Central memory CD8-positive, alpha-beta T cell (primary cell): ENCODE results near the gene TRIM73.
"Not testable (repeated sequence)": the region's sequence is repeated elsewhere in the genome, so short reads cannot be mapped to it uniquely, and the experiment has no call there.

Experiments used
- ATAC-seq: fragments of 150-1000 bp; cut with Tn5 transposase; replicated peaks from 2 replicates; pipeline ENCODE4 v1.10.0; 2022; ENCODE audit warnings: mild to moderate bottlenecking, moderate FRiP score, moderate number of reproducible peaks; ENCODE audit not compliant: poor library complexity, severe bottlenecking; ENCODE audit errors: extremely low read depth
- DNase-seq, 2 donors: peaks; one replicate each; pipeline ENCODE4 v3.0.0; 2021; ENCODE audit warnings: low spot score in 2 of 2
- H3K27ac Mint-ChIP-seq: one replicate; pipeline ENCODE4 v1.8.0; 2022; ENCODE audit warnings: low read depth, mild to moderate bottlenecking, moderate library complexity, mixed read lengths
- H3K27me3 Mint-ChIP-seq: one replicate; pipeline ENCODE4 v1.8.0; 2022; ENCODE audit warnings: mixed read lengths
- H3K36me3 Mint-ChIP-seq: one replicate; pipeline ENCODE4 v1.8.0; 2022; ENCODE audit warnings: mild to moderate bottlenecking, moderate library complexity, mixed read lengths; ENCODE audit not compliant: insufficient read depth
- H3K4me1 Mint-ChIP-seq: one replicate; pipeline ENCODE4 v1.8.0; 2022; ENCODE audit warnings: mixed read lengths
- H3K4me3 Mint-ChIP-seq: one replicate; pipeline ENCODE4 v1.8.0; 2022; ENCODE audit warnings: mild to moderate bottlenecking, moderate library complexity, mixed read lengths
- H3K9me3 Mint-ChIP-seq: one replicate; pipeline ENCODE4 v1.8.0; 2022; ENCODE audit warnings: mixed read lengths

TRIM73 gene

DNA sequence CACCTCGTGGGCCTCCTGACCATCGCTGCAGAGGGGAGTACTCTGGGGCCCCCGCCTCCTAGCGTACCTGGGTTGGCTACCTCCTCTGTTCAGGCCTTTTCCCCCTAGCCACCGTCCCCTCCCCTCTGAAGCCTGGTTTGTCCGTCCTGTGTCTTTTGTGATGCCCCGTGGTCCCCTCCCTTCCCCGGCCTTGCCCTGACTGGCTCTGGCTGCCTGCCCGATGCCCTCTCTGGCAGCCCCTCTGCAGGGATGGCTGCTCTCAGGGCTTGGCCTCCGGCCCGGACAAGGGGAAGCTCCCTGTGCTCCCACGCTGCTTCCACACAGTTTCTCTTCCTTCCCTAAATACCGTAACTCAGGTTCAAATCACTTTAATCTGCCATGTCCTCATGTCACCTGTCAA, 24.3 kb downstream of the TRIM73 start:
- not testable (repeated sequence) for H3K4me3 Mint-ChIP-seq, ATAC-seq, H3K9me3 Mint-ChIP-seq, H3K27me3 Mint-ChIP-seq, H3K4me1 Mint-ChIP-seq, H3K27ac Mint-ChIP-seq, DNase-seq
- peaks cover 35% of the 10 kb centered on the region for H3K36me3 Mint-ChIP-seq

DNA sequence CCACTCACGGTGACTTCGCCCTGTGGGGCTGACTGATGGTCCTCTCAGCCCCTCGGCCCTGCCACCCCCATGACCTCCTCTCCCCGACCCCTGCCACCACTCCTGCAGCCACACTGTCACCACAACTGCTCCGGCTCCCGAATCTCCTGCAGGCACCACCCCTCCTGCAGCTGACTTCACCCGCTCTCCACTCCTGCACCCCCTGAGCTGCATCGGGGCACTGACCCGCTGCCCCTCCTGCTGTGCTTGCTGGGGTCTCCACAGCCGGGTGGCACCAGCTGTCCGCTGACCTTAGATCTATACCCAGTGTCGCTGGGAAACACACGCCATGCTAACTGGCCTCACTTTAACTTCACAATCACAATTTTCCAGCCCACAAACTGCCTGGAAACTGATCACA, 24.7 kb downstream of the TRIM73 start:
- H3K27ac Mint-ChIP-seq: peak overlapping the region; percentile 80
- not testable (repeated sequence) for H3K9me3 Mint-ChIP-seq

DNA sequence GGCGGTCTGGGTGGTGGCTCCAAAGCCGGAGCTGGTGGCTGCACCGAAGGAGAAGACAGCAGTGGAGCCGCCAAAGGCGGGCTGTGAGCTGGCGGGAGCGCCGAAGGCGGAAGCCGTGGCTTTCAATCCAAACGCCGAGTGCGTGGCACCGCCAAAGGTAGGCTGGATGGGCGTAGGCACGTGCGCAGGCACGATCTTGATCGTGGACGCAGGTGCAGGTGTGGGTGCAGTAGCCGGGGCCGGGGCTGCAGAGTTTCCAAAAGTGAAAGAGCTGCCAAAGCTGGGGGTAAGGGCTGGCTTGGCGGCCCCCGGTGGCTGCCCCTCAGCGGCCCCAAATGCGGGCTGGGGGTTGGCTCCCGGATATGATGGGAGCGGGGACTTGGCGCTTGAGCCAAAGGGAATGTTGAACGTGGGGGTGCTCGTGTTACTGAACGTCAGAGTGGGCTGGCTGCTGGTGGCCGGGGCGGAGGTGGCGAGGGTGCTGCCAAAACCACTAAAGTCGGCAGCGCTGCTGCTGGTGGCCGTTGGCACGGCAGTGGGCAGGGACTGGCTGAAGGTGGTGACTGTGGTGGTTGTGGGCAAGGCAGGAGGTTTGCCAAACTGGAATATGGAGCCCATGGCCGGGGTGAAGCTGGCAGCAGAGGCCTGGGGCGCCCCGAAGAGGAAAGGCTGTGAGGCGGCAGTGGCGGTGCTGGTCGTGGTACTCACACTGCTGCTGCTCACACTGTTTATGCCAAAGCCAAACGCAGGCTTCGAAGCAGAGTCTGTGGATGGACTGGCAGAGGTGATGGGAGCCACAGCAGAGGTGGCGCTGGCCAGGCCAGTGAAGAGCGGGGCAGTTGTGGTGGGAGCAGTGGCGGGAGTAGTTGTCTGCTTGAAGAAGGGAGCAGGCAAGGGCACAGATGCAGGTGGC, 26.6 kb downstream of the TRIM73 start:
- not testable (repeated sequence) for DNase-seq, H3K27me3 Mint-ChIP-seq, H3K4me3 Mint-ChIP-seq, H3K27ac Mint-ChIP-seq, H3K9me3 Mint-ChIP-seq, H3K4me1 Mint-ChIP-seq
- H3K36me3 Mint-ChIP-seq: peaks cover 23% of the 10 kb centered on the region
- ATAC-seq: peak; percentile 29

More for the DNA sequence above, 24.7 kb downstream of the TRIM73 start:
- H3K36me3 Mint-ChIP-seq: peaks cover 33% of the 10 kb centered on the region
- DNase-seq, H3K4me3 Mint-ChIP-seq, ATAC-seq, H3K27me3 Mint-ChIP-seq, H3K4me1 Mint-ChIP-seq: not testable (repeated sequence)

- H3K9me3 Mint-ChIP-seq, ATAC-seq, H3K4me3 Mint-ChIP-seq, H3K27ac Mint-ChIP-seq, DNase-seq, H3K27me3 Mint-ChIP-seq: not testable (repeated sequence)
- peaks cover 16% of the 10 kb centered on the region for H3K4me1 Mint-ChIP-seq
- H3K36me3 Mint-ChIP-seq: peaks cover 23% of the 10 kb centered on the region
These were observed 28.1 kb downstream of the TRIM73 start for GRCh38 chr7:75423481-75423880.

GRCh38 chr7:75439000-75439399, 43.6 kb downstream of the TRIM73 start:
- not testable (repeated sequence) for H3K27me3 Mint-ChIP-seq, H3K9me3 Mint-ChIP-seq, H3K27ac Mint-ChIP-seq, ATAC-seq, DNase-seq, H3K4me3 Mint-ChIP-seq
- Mint-ChIP-seq H3K36me3 (peaks cover 51% of the 10 kb centered on the region), H3K4me1 (peaks cover 11% of the 10 kb centered on the region)

DNA sequence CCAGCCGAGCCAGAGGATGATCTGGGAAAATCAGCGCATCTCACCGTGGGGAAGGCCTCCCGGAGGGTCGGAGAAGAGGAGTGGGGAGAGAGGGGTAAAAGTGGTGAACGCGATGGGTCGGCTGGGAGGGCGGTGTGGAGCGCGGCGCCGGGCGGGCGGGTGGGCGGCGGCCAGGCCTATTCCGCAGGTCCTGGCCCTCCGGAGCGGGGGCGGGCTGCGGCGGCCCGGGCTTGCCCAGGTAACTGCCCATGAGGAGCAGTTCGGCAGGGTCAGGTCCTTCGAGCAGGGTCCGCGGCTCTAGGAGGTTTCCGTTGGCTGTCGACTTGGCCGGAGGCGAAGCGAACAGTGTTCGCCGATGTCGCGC, 46.7 kb downstream of the TRIM73 start:
- Mint-ChIP-seq H3K4me1 (peaks cover 11% of the 10 kb centered on the region), H3K4me3 (peak overlapping the region; percentile 84), H3K36me3 (peaks cover 27% of the 10 kb centered on the region), H3K27ac (peak overlapping the region; percentile 61)
- peak; percentile 44 for ATAC-seq
- DNase-seq, H3K27me3 Mint-ChIP-seq, H3K9me3 Mint-ChIP-seq: not testable (repeated sequence)

- not testable (repeated sequence) for H3K9me3 Mint-ChIP-seq
These were observed 47.2 kb downstream of the TRIM73 start for GRCh38 chr7:75442465-75443111.

DNA sequence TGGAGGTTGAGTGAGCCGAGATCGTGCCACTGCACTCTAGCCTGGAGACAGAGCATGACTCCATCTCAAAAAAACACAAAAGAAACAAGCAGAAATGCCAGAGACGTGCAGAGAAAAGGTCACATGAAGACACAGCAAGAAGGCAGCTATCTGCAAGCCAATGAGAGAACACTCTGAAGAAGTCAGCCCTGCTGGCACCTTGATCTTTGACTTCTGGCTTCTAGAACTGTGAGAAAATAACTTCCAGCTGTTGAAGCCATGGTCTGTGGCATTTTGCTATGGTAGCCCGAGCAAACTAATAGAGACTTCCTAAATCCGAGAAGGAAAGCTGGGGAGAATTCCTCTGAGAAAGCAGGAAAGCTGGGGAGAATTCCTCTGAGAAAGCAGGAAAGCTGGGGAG, 54.5 kb downstream of the TRIM73 start:
- H3K36me3 Mint-ChIP-seq, H3K4me3 Mint-ChIP-seq, H3K27ac Mint-ChIP-seq, H3K27me3 Mint-ChIP-seq, ATAC-seq, DNase-seq, H3K9me3 Mint-ChIP-seq, H3K4me1 Mint-ChIP-seq: not testable (repeated sequence)

More at GRCh38 chr7:75442465-75443111, 47.2 kb downstream of the TRIM73 start:
- H3K4me1 Mint-ChIP-seq: peaks cover 11% of the 10 kb centered on the region
- not testable (repeated sequence) for H3K27me3 Mint-ChIP-seq
- peak overlapping the region; percentile 86 for H3K4me3 Mint-ChIP-seq
- peaks cover 23% of the 10 kb centered on the region for H3K36me3 Mint-ChIP-seq
- H3K27ac Mint-ChIP-seq: peak overlapping the region; percentile 95
- DNase-seq: peak; percentile 31 to 39
- peak; percentile 97 for ATAC-seq

- DNase-seq, H3K27me3 Mint-ChIP-seq, H3K27ac Mint-ChIP-seq, H3K36me3 Mint-ChIP-seq, H3K4me3 Mint-ChIP-seq, H3K9me3 Mint-ChIP-seq, H3K4me1 Mint-ChIP-seq: not testable (repeated sequence)
- ATAC-seq: peak; percentile 86
These were observed 57.1 kb downstream of the TRIM73 start for GRCh38 chr7:75452494-75452955.
